AG09309 (cell line): Measurements from ENCODE around the gene ACLY.
A peak's percentile ranks its signal among the peaks of the same experiment; 100 is the strongest.

Source experiments
- DNase-seq: peaks from one replicate; pipeline ENCODE4 v3.0.0-alpha.2; 2010; ENCODE audit warnings: low read depth
- H3K4me3 ChIP-seq: 2 replicates; pipeline ENCODE4 v1.5.1; 2011; ENCODE audit warnings: mild to moderate bottlenecking, low read depth, low read length, moderate library complexity; ENCODE audit not compliant: control insufficient read depth
- TF ChIP-seq, protein P1 (sequence below): IDR thresholded peaks from 2 replicates; pipeline ENCODE4 v1.5.1; 2011; ENCODE audit warnings: mild to moderate bottlenecking, low read depth, low read length, inconsistent platforms; ENCODE audit not compliant: insufficient read depth, control insufficient read depth; ENCODE audit errors: missing control alignments

Gene ACLY

GRCh38 chr17:41918314-41919164 lies at the start of gene ACLY:
Gene ACLY (minus strand): TSS chr17:41918951. CDS start chr17:41913873, 5,078 bp downstream.
- TF ChIP-seq, protein P1, sequence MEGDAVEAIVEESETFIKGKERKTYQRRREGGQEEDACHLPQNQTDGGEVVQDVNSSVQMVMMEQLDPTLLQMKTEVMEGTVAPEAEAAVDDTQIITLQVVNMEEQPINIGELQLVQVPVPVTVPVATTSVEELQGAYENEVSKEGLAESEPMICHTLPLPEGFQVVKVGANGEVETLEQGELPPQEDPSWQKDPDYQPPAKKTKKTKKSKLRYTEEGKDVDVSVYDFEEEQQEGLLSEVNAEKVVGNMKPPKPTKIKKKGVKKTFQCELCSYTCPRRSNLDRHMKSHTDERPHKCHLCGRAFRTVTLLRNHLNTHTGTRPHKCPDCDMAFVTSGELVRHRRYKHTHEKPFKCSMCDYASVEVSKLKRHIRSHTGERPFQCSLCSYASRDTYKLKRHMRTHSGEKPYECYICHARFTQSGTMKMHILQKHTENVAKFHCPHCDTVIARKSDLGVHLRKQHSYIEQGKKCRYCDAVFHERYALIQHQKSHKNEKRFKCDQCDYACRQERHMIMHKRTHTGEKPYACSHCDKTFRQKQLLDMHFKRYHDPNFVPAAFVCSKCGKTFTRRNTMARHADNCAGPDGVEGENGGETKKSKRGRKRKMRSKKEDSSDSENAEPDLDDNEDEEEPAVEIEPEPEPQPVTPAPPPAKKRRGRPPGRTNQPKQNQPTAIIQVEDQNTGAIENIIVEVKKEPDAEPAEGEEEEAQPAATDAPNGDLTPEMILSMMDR = no peak
- H3K4me3 ChIP-seq = peak within 1 kb of the TSS; percentile 62
- DNase-seq = peak; percentile 78

DNA sequence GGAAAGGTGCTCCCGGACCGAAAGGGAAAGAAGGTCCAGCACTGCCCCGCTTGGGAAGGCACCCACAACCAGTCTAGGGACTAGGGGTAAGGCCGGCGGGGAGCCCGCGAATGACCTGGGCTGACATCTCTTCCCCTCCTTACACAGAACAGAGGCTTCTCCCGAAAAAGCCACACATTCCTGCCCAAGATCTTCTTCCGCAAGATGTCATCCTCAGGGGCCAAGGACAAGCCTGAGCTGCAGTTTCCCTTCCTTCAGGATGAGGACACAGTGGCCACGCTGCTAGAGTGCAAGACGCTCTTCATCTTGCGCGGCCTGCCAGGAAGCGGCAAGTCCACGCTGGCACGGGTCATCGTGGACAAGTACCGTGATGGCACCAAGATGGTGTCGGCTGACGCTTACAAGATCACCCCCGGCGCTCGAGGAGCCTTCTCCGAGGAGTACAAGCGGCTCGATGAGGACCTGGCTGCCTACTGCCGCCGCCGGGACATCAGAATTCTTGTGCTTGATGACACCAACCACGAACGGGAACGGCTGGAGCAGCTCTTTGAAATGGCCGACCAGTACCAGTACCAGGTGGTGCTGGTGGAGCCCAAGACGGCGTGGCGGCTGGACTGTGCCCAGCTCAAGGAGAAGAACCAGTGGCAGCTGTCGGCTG lies 49.3 kb upstream of the ACLY start:
- peak overlapping the region; percentile 83 for H3K4me3 ChIP-seq
- no peak for DNase-seq
- TF ChIP-seq, protein P1 = no peak

DNA sequence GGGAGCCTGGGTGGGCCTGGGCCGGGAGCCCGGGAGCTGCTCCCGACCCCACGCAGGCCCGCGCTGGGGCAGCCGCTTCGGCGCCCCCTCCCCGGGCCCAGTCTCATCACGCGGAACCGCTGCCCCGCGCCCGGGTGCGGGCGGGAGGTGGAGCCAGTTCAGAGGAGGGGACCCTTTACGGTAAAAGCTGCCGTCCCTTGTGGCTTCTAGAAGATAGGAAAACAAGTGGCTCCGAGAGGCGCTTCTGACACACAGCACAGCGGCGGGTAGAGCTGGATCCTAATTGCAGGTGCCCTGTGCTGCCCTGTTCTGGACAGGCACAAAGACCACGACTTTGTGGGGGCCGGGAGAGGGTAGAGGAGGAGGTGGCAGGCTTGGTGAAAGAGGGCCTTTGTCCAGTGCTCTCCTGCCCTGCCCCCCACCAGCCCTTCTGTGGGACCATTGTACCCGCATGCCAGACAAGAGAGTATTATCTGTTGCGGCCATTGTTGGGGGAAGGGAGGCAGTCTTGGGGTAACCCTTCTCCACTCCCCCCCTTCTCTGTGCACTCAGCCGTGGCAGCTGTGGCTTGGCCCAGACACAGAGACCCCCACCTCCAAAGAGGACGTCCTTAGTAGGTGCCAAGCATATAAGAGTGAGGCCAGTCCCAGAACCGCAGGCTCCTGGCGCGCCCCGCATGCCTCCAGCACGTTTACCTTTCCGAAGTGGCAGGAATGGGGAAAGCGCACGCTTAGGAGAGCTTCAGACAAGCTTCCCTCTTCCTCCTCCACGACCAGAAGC lies 48.6 kb upstream of the ACLY start:
- DNase-seq = no peak
- TF ChIP-seq, protein P1 = no peak
- peak overlapping the region; percentile 83 for H3K4me3 ChIP-seq

DNA sequence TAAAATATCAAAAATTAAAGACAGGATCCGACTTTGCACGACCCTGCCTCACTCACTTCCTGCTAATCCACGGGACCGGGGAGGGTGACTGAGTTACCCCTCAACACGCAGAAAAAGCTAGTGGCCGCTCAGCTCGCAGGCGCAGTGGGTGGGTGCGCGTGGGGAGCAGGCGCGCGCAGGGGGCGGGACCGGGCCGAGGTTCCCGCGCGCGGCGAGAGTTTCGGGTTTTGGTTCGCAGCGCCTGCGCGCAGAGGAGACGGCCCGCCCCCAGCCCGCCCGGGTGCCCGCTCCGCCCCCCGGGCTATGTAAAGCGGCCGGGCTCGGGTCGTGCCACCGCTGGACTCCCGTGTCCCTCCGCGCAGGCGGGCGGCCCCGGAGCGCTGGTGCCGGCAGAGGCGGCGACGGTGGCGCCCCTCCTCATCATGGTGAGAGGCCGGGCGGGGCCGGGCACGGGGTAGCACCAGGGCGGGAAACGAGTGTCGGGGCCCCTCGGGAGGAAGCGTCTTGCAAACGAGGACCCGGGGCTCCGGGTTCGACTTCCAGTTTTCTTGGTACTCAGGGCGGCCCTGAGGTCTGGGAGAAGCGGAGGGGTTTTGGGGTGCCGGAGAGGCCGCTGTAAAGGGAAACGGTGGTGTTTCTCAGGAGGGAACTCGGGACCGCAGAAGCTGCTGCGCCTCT lies 47.9 kb upstream of the ACLY start, which contains the start of gene CNP:
TSS of gene CNP (plus strand) at position 333 of the 678 bp plus-strand sequence. CDS start at position 423, 90 bp downstream.
- TF ChIP-seq, protein P1 = no peak
- DNase-seq = peak; percentile 60
- peak within 1 kb of the TSS; percentile 83 for H3K4me3 ChIP-seq

DNA sequence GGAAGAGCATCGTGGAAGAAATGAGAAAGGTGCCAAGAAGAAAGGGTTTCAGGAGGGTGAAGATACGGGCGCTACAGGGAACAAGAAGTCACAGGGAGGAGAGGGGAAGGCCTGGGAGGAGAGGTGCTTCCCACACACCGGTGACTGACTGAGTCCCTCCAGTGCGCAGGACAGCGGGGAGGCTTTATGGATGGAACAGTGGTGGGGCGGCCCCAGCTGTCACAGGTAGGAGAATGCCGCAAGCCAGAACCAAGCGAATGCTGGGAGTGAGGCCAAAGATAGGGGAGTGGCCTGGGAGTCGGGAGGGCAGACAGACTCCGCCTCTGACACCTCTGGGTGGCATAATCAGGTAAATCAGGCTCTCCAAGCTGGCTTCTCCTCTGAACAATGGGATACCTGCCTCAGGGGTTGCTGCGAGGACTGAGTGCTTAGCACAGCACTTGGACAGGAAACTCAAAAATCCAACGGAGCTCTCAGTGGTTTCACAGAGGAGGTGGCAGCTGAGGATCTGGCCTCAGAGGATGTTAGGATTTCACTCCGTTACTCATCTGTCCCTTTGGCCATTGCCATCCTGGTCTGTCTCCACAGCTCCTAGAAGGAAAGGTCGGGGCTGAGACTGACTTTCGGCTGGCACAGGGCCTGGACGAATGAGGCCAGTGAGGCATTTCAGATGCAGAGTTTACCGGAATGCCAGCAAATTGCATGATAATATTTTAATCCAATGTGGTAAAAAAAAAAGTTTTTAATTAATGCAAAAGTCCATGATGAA lies 47.1 kb upstream of the ACLY start:
- peak overlapping the region; percentile 55 for H3K4me3 ChIP-seq
- TF ChIP-seq, protein P1 = no peak
- DNase-seq = no peak
